ENCODE data around the gene CHRNB4.

GRCh38 chr15:78637776-78638435 is 3.1 kb downstream of the CHRNB4 start:
- TF ChIP-seq POLR2A (IDR thresholded peaks at IDR 0.05; ENCODE audit: low read length) (no peak), GATA1 (IDR thresholded peaks at IDR 0.05; ENCODE audit: low read depth, low read length) (no peak)

All from erythroblast (primary cell).